Glomerular visceral epithelial cell (primary cell): ENCODE measurements around the gene BACH2.

Experiments used
- DNase-seq: peaks from one replicate; pipeline ENCODE4 v3.0.0-alpha.2; 2016; ENCODE audit errors: extremely low spot score

Gene BACH2

GRCh38 chr6:89941763-89942497, 354.7 kb downstream of the BACH2 start:
- no peak for DNase-seq

DNA sequence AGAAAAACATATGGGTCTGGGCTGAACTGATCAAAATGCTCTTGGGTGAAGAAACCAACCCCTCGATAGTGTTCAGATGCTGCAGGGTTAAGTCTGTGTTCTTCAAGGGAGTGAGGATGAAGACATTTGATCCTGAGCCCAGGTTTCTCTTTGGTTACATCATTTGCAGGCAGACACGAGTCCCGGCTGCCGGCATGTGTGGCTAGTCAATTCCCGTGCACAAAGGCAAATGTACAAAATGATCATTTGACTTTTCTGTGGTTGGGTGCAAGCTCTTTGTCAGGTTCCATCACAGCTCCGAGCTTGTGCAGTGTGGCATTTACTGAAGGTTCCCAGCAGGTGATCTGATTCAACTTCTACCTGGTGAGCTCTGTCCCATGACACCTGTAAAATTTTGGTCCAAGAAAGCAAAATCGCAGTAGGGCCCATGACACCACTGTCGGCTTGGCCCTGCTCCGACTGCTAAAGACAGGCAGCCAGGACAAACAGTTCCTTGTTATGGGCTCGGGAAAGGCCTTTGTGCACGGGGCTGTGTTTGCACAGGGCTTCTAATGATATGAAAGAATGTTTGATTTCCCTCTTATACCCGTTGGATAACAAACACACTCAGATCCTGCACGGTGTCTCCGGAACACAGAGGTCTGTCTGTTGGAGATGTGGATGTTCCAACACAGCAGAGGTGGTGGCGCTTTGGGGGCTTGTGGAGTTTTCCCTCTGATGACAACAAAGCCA, 355.4 kb downstream of the BACH2 start:
- no peak for DNase-seq

DNA sequence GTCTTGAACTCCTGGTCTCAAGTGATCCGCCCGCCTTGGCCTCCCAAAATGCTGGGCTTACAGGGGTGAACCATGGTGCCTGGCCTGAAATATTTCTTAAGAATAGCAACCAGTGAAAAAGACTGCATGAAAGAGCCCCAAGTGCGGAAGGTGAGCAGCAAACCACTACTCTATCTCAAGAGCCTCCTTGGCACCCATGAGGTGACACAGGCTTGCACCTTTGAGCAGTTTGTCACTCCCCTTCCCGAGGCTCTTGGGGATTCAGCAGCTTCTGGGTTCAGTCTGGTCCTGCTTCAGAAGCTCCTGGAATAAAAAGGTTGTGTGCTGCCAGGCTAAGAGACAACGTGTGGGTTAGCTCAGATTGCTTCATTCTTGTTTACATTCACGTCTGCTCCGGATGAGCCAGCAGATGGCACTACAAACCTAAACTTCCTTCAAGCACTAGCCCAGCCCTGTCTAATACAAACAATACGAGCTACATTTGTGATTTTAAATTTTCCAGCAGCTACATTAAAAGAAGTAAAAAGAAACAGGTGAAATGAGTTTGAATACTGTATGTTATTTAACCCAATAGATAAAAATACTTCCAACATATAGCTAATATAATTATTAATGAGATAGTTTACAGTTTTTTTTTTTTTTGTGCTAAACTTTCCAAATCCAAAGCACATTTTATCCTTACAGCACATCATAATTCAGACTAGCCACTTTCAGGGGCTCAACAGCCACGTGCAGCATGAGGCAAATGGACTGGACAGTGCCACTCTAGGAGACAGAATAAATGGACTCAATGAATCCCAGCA, 356.2 kb downstream of the BACH2 start:
- peak; percentile 79 for DNase-seq

DNA sequence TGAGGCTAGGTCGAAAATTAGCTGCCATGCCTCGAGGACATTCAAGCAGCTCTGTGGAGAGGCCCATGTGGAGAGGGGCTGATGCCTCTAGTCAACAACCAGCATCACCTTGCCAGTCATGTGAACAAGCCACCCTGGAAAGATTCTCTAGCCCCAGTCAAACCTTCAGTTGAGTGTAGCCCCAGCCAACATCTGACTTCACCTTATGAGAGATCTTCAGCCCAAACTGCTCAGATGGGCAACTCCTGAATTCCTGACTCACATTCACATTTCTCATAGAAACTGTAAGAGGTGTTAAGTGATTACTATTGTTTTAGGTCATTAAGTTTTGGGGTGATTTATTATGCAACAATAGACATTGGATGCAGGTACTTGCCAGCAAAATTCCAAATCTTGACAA, 357.5 kb downstream of the BACH2 start:
- DNase-seq: no peak

DNA sequence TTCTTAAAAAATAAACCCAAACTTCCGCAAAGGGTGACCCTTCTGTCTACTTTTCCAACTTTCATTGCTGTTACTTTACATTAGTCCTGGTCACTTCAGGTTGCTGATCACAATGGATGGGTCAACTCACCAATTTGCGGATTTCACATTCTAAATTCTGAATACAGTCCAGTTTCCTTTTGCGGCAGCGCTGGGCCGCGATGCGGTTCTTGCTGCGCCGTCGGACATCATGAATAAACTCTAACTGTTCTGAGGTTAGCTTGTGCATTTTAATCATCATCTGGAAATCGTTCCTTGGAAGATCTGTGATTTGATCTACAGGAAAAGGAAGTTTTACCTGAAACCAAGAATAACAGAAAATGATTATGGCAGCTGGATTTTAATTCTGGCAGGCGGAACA, 358.6 kb downstream of the BACH2 start:
- DNase-seq: no peak

DNA sequence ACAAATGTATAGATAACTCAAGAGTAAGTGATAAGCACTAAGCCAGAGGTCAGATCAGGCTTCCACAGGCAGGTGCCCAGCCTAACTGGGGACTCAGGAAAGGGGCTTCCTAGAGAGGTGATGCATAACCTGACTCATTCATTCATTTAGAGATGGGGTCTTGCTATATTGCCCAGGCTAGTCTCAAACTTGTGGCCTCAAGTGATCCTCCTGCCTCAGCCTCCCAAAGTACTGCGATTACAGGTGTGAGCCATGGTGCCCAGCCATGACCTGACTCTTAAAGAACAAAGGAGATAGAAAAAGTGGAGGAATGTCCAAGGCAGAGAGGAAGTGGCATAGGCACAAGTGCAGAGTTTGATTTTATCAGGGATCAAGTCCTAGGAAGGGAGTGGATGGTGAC, 360.5 kb downstream of the BACH2 start:
- no peak for DNase-seq

- DNase-seq: no peak
Observed at GRCh38 chr6:89934685-89935366, 361.8 kb downstream of the BACH2 start.

GRCh38 chr6:89932245-89932802, 364.3 kb downstream of the BACH2 start:
- DNase-seq: no peak

DNA sequence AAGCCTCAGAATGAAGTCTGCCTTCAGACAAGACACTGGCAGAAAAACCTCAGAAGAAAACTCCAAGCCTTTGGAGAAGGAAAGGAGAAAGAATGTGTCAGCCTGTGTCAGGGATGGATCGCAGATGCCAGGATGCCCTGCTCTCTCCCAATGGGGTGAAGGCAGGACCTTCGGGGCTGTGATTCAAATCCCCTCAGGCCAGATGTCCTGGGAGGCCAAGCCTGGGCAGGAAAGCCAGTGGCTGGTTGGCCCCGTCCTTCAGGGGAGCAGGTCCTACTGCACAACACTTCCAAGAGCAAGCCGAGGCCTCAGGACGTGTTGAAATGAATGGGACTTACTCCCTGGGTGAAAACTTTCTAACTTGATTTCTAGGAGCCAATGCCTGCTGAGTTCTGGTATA, 365.9 kb downstream of the BACH2 start:
- DNase-seq: no peak

DNA sequence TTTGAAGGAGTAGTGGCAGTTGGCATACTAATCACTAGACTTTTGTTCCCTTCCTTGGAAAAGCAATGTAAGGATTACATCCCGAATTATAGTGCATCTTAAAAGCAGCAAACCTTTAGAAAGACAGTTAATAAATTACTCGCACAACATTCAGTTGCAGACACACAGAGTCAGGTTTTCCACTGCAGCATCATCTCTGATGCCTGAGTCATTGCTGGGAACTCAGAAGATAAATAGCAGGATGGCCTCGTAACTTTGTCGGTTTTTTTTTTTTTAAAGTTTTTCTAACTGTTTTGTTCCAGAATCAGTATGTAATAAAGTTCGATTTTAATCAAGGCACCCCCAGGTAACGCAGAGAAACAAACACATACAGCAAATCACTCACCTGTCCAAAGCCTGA, 368.0 kb downstream of the BACH2 start:
- DNase-seq: peak; percentile 58

DNA sequence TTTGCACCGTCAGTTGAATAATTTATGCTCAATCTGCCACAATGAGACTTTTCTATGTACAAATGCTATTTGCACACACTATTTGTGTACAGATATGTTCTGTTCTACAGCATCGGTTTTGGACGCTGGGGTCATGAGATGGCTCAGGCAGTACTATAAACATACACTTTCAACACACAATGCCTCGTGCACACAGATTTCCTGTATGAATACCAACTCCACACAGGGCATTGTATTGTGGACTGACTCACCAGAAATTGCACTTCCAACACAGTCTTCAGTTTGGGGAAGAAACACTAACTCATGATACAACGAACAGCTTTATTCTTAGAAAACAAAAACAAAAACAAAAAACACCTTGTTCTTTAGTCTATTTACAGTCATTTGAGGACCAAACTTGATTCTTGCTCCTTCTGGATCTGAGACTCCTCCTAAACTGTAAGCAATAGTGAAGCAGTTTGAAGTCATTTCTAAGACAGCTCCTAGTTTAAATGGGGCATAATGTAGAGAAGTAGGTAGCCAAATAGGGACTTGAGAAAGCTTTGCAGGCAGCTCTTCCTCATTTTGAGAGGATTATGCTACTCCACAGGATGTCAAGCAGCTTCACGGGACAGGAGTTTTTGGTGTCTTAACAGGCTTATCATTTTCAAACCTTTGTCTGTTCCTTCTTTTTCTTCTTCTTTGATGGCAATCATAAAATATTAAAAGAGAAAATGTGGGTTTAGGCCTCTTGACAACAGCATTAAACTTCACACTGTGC, 368.7 kb downstream of the BACH2 start:
- no peak for DNase-seq

GRCh38 chr6:89927264-89927663, 369.4 kb downstream of the BACH2 start:
- no peak for DNase-seq

- no peak for DNase-seq
Observed at GRCh38 chr6:89925826-89926225, 370.8 kb downstream of the BACH2 start.

DNA sequence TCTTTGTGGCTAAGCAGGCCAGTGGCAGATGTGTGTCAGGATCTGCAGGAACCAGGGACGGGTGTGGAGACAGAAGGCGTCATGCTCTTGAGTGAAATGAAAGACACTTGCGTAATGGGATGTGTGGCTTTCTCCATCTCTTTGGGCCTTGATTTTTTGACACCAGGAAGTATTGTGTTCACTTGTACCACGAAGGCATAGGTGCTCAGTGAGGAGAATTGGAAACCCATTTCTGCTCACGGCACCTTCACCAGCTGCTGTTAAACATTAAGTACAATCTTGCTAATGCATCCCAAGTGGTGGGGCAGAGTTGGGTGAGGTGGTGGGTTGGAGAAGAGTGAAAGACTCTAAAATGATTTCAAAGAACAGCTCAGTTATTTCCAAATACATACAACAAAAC, 372.4 kb downstream of the BACH2 start:
- DNase-seq: no peak

DNA sequence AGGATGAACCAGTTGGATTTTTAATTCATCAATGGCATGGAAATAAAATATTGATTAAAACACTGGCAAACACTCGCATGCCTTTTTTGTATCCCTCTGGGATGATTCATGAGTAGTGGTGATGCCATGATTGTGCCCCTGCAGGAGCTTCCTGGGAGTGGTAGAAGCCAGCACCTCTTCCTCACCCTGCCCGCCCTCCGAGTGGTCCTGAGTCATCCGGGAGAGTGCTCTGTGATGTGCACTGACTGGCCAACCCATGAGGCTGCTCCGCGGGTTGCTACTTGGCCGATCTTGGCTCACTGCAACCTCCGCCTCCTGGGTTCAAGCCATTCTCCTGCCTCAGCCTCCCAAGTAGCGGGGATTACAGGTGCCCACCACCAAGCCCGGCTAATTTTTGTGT, 375.0 kb downstream of the BACH2 start:
- DNase-seq: peak; percentile 20

- no peak for DNase-seq
Observed at GRCh38 chr6:89921197-89921596, 375.4 kb downstream of the BACH2 start.

GRCh38 chr6:89917801-89918366, 378.8 kb downstream of the BACH2 start:
- DNase-seq: no peak

GRCh38 chr6:89917216-89917615, 379.4 kb downstream of the BACH2 start:
- DNase-seq: no peak

- DNase-seq: no peak
Observed at GRCh38 chr6:89916136-89916920, 380.3 kb downstream of the BACH2 start.

- no peak for DNase-seq
Observed at GRCh38 chr6:89910902-89911240, 385.8 kb downstream of the BACH2 start.
